ENCODE data around the gene ZNF496.
A peak's percentile ranks its signal among the peaks of the same experiment; 100 is the strongest.
"Not testable (repeated sequence)": the region's sequence is repeated elsewhere in the genome, so short reads cannot be mapped to it uniquely, and the experiment has no call there.

ZNF496 gene

DNA sequence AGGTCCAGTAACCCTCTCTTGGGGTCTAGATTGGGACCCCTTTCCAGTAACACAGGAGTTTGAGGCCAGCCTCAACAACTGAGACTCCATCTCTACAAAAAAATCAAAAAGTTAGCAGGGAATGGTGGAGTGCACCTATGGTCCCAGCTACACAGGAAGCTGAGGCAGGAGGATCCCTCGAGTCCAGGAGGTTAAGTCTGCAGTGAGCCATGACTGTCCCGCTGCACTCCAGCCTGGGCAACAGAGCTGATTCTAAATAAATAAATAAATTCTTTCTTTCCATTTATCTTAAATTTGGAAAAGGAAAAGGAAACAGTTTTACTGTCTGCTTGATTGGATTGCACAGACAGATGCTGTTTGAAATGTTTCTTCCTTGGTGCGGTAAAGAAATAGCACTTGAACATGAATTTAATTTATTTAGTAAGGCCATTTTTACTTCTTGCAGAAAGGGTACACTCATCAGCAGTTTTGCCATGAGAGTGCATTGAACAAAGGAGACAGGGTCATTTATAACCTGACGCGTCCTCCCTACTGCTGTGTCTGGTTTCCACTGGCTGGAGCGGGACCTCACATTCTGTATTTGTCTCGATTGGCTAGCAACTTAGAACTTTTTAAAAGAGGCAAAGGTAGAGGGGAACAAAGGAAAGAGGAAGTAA is 37.0 kb upstream of the ZNF496 start:
- peaks cover 0 to 6% (median 0%) of the 10 kb centered on the region in 5 donors for H3K27me3 ChIP-seq (ENCODE audit: control insufficient read depth in 5 of 5, insufficient read depth in 4 of 5, low read length in 5 of 5)
- H3K9me3 ChIP-seq (ENCODE audit: control insufficient read depth in 5 of 5, low read length in 5 of 5) = no peaks in the 10 kb centered on the region
- no peak overlapping the region for H3K9ac ChIP-seq (ENCODE audit: low read length in 5 of 5)
- no peak overlapping the region for H3K27ac ChIP-seq (ENCODE audit: low read depth, low read length)
- H3K36me3 ChIP-seq (ENCODE audit: control insufficient read depth in 5 of 5, insufficient read depth in 5 of 5, low read length in 5 of 5) = no peaks in the 10 kb centered on the region
- no peak overlapping the region for H3K4me3 ChIP-seq (ENCODE audit: low read depth in 1 of 5, low read length in 5 of 5)
- peaks cover 0 to 6% (median 4%) of the 10 kb centered on the region in 5 donors for H3K4me1 ChIP-seq (ENCODE audit: control insufficient read depth in 5 of 5, insufficient read depth in 5 of 5, low read length in 5 of 5)

DNA sequence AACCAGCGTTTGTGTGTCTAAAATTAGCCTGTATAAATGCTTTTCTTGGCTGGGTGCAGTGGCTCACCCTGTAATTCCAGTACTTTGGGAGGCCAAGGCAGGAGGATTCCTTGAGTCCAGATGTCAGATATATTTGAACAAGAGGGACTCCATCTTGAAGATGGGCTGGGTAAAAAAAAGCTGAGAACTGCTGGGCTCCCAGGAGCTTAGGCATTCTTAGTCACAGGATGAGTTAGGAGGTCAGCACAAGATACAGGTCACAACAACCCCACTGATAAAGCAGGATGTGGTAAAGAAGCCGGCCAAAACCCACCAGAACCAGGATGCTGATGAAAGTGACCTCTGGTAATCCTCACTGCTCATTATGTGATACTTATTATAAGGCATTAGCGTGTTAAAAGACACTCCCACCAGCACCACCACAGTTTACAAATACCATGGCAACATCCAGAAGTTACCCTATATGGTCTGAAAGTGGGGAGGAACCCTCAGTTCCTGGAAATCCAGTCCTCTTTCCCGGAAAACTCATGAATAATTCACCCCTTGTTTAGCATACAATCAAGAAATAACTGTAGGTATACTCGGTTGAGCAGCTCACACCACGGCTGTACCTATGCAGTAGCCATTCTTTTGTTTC is 36.2 kb upstream of the ZNF496 start:
- Histone ChIP-seq H3K27ac (ENCODE audit: low read depth, low read length) (no peak overlapping the region), H3K9ac (ENCODE audit: low read length in 5 of 5) (no peak overlapping the region), H3K36me3 (ENCODE audit: control insufficient read depth in 5 of 5, insufficient read depth in 5 of 5, low read length in 5 of 5) (no peaks in the 10 kb centered on the region), H3K27me3 (ENCODE audit: control insufficient read depth in 5 of 5, insufficient read depth in 4 of 5, low read length in 5 of 5) (peaks cover 0 to 6% (median 0%) of the 10 kb centered on the region in 5 donors), H3K9me3 (ENCODE audit: control insufficient read depth in 5 of 5, low read length in 5 of 5) (no peaks in the 10 kb centered on the region), H3K4me1 (ENCODE audit: control insufficient read depth in 5 of 5, insufficient read depth in 5 of 5, low read length in 5 of 5) (peaks cover 0 to 4% (median 2%) of the 10 kb centered on the region in 5 donors), H3K4me3 (ENCODE audit: low read depth in 1 of 5, low read length in 5 of 5) (no peak overlapping the region)

DNA sequence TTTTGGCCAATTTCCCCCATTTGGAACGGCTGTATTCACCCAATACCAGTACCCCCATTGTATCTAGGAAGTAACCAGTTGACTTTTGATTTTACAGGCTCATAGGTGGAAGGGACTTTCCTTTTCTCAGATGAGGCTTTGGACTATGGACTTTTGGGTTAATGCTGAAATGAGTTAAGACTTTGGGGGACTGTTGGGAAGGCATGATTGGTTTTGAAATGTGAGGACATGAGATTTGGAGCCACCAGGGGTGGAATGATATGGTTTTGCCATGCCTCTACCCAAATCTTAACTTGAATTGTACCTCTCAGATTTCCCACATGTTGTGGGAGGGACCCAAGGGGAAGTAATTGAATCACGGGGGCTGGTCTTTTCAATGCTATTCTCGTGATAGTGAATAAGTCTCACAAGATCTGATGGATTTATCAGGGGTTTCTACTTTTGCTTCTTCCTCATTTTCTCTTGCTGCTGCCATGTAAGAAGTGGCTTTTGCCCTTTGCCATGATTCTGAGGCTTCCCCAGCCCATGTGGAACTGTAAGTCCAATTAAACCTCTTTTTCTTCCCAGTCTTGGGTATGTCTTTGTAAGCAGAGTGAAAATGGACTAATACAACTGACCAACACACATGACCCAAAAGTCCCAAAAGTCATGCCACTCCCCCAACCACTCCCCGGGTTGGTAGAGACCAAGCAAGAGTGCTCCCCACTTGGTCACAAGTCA is 35.4 kb upstream of the ZNF496 start:
- Histone ChIP-seq H3K9me3 (ENCODE audit: control insufficient read depth in 5 of 5, low read length in 5 of 5) (no peaks in the 10 kb centered on the region), H3K9ac (ENCODE audit: low read length in 5 of 5) (no peak overlapping the region), H3K27ac (ENCODE audit: low read depth, low read length) (no peak overlapping the region), H3K4me1 (ENCODE audit: control insufficient read depth in 5 of 5, insufficient read depth in 5 of 5, low read length in 5 of 5) (no peaks in the 10 kb centered on the region), H3K4me3 (ENCODE audit: low read depth in 1 of 5, low read length in 5 of 5) (no peak overlapping the region), H3K36me3 (ENCODE audit: control insufficient read depth in 5 of 5, insufficient read depth in 5 of 5, low read length in 5 of 5) (no peaks in the 10 kb centered on the region), H3K27me3 (ENCODE audit: control insufficient read depth in 5 of 5, insufficient read depth in 4 of 5, low read length in 5 of 5) (peaks cover 0 to 6% (median 0%) of the 10 kb centered on the region in 5 donors)

DNA sequence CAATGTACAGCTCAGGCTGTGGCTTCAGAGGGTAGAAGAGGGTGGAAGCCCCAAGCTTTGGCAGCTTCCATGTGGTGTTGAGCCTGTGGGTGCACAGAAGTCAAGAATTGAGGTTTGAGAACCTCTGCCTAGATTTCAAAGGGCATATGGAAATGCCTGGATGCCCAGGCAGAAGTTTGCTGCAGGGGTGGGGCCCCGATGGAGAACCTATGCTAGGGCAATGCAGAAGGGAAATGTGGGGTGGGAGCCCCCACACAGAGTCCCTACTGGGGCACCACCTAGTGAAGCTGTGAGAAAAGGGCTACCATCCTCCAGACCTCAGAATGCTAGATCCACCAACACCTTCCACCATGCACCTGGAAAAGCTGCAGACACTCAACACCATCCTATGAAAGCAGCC is 34.7 kb upstream of the ZNF496 start:
- H3K4me3 ChIP-seq (ENCODE audit: low read depth in 1 of 5, low read length in 5 of 5); H3K4me1 ChIP-seq (ENCODE audit: control insufficient read depth in 5 of 5, insufficient read depth in 5 of 5, low read length in 5 of 5); H3K36me3 ChIP-seq (ENCODE audit: control insufficient read depth in 5 of 5, insufficient read depth in 5 of 5, low read length in 5 of 5); H3K27ac ChIP-seq (ENCODE audit: low read depth, low read length); H3K9ac ChIP-seq (ENCODE audit: low read length in 5 of 5); H3K9me3 ChIP-seq (ENCODE audit: control insufficient read depth in 5 of 5, low read length in 5 of 5); H3K27me3 ChIP-seq (ENCODE audit: control insufficient read depth in 5 of 5, insufficient read depth in 4 of 5, low read length in 5 of 5): not testable (repeated sequence)

DNA sequence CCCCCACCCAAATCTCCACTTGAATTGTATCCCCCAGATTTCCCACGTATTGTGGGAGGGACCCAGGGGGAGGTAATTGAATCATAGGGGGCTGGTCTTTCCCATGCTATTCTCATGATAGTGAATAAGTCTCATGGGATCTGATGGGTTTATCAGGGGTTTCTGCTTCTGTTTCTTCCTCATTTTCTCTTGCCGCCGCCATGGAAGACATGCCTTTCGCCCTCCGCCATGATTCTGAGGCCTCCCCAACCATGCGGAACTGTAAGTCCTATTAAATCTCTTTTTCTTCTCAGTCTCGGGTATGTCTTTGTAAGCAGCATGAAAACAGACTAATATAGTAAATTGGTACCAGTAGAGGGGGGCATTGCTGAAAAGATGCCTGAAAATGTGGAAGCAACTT is 33.4 kb upstream of the ZNF496 start:
- Histone ChIP-seq H3K4me1 (ENCODE audit: control insufficient read depth in 5 of 5, insufficient read depth in 5 of 5, low read length in 5 of 5) (peaks cover 0 to 15% (median 12%) of the 10 kb centered on the region in 5 donors), H3K9ac (ENCODE audit: low read length in 5 of 5) (no peak overlapping the region), H3K4me3 (ENCODE audit: low read depth in 1 of 5, low read length in 5 of 5) (no peak overlapping the region), H3K9me3 (ENCODE audit: control insufficient read depth in 5 of 5, low read length in 5 of 5) (no peaks in the 10 kb centered on the region), H3K27me3 (ENCODE audit: control insufficient read depth in 5 of 5, insufficient read depth in 4 of 5, low read length in 5 of 5) (peaks cover 0 to 6% (median 3%) of the 10 kb centered on the region in 5 donors), H3K36me3 (ENCODE audit: control insufficient read depth in 5 of 5, insufficient read depth in 5 of 5, low read length in 5 of 5) (no peaks in the 10 kb centered on the region), H3K27ac (ENCODE audit: low read depth, low read length) (no peak overlapping the region)

DNA sequence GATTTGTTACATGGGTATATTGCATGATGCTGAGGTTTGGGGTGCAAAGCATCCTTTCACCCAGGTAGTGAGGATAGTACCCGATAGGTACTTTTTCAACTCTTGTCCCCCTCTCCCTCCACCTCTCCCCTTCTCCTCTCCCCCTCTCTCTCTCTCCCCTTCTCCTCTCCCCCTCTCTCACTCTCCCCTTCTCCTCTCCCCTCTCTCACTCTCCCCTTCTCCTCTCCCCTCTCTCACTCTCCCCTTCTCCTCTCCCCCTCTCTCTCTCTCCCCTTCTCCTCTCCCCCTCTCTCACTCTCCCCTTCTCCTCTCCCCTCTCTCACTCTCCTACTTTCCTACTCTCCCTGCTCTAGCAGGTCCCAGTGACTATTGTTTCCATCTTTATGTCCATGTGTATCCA is 31.3 kb upstream of the ZNF496 start:
- H3K27ac ChIP-seq (ENCODE audit: low read depth, low read length); H3K4me3 ChIP-seq (ENCODE audit: low read depth in 1 of 5, low read length in 5 of 5): not testable (repeated sequence)

DNA sequence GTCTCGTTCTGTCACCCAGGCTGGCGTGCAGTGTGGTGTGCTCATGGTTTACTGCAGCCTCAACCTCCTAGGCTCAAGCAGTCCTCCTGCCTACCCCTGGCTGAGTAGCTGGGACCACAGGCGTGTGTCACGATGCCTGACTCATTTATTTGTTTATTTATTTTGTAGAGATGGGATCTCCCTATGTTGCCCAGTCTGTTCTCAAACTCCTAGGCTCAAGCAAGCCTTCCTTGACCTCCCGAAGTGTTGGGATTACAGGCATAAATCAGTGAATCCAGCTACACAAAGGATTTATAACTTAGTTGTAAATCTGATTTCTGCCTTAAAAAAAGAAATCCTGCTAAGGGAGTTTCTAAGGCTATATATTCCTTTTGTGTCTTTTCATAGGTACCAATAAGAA is 30.5 kb upstream of the ZNF496 start:
- Histone ChIP-seq H3K27me3 (ENCODE audit: control insufficient read depth in 5 of 5, insufficient read depth in 4 of 5, low read length in 5 of 5) (peaks cover 0 to 6% (median 3%) of the 10 kb centered on the region in 5 donors), H3K9me3 (ENCODE audit: control insufficient read depth in 5 of 5, low read length in 5 of 5) (no peaks in the 10 kb centered on the region), H3K36me3 (ENCODE audit: control insufficient read depth in 5 of 5, insufficient read depth in 5 of 5, low read length in 5 of 5) (no peaks in the 10 kb centered on the region), H3K4me1 (ENCODE audit: control insufficient read depth in 5 of 5, insufficient read depth in 5 of 5, low read length in 5 of 5) (peaks cover 0 to 19% (median 15%) of the 10 kb centered on the region in 5 donors), H3K9ac (ENCODE audit: low read length in 5 of 5) (no peak overlapping the region), H3K27ac (ENCODE audit: low read depth, low read length) (no peak overlapping the region), H3K4me3 (ENCODE audit: low read depth in 1 of 5, low read length in 5 of 5) (no peak overlapping the region)

More for the DNA sequence above, 31.3 kb upstream of the ZNF496 start:
- not testable (repeated sequence) for H3K9me3 ChIP-seq (ENCODE audit: control insufficient read depth in 5 of 5, low read length in 5 of 5); H3K9ac ChIP-seq (ENCODE audit: low read length in 5 of 5); H3K36me3 ChIP-seq (ENCODE audit: control insufficient read depth in 5 of 5, insufficient read depth in 5 of 5, low read length in 5 of 5); H3K27me3 ChIP-seq (ENCODE audit: control insufficient read depth in 5 of 5, insufficient read depth in 4 of 5, low read length in 5 of 5)
- peaks cover 0 to 19% (median 15%) of the 10 kb centered on the region in 5 donors for H3K4me1 ChIP-seq (ENCODE audit: control insufficient read depth in 5 of 5, insufficient read depth in 5 of 5, low read length in 5 of 5)

DNA sequence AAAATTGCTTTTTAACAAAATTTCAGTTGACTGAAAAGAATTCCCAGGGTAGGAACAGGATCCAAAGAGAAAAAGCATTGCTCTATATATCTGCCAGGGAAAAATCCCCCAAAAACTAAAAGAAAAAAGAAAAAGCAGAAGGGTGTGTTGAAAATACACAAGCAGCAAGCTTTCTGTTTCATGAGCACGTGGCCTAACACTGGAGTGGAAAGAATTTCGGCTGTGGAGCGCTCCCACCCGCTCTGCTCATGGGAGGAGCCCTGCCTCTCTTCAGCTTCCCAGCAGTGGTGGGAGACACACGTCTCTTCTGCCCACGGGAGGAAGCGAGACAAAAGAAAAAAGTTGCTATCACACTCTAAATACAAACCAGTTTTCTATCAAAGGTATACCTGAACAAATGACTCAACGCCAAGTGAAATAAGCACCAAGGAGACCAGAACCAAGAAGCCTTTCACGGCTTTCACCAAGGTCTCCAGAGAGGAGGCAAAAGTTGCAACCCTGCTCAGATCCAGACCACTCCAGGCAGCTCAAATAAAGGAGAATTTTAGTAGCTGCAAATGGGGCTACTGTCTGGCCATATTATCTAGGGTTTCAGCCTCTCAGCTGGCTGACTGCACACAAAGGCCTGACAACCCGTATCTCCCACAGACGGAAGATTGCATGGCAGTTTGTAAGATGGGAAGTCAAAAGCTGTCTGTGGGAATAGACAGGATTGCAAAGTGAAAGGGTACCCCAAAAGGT is 29.5 kb upstream of the ZNF496 start:
- Histone ChIP-seq H3K9ac (ENCODE audit: low read length in 5 of 5) (peak overlapping the region in 3 of 5 donors; percentile 30 to 40 (median 35)), H3K27me3 (ENCODE audit: control insufficient read depth in 5 of 5, insufficient read depth in 4 of 5, low read length in 5 of 5) (peaks cover 0 to 6% (median 3%) of the 10 kb centered on the region in 5 donors), H3K4me1 (ENCODE audit: control insufficient read depth in 5 of 5, insufficient read depth in 5 of 5, low read length in 5 of 5) (peaks cover 0 to 19% (median 15%) of the 10 kb centered on the region in 5 donors), H3K4me3 (ENCODE audit: low read depth in 1 of 5, low read length in 5 of 5) (peak overlapping the region in 4 of 5 donors; percentile 2 to 48 (median 24)), H3K27ac (ENCODE audit: low read depth, low read length) (peak overlapping the region; percentile 81), H3K36me3 (ENCODE audit: control insufficient read depth in 5 of 5, insufficient read depth in 5 of 5, low read length in 5 of 5) (no peaks in the 10 kb centered on the region), H3K9me3 (ENCODE audit: control insufficient read depth in 5 of 5, low read length in 5 of 5) (no peaks in the 10 kb centered on the region)

DNA sequence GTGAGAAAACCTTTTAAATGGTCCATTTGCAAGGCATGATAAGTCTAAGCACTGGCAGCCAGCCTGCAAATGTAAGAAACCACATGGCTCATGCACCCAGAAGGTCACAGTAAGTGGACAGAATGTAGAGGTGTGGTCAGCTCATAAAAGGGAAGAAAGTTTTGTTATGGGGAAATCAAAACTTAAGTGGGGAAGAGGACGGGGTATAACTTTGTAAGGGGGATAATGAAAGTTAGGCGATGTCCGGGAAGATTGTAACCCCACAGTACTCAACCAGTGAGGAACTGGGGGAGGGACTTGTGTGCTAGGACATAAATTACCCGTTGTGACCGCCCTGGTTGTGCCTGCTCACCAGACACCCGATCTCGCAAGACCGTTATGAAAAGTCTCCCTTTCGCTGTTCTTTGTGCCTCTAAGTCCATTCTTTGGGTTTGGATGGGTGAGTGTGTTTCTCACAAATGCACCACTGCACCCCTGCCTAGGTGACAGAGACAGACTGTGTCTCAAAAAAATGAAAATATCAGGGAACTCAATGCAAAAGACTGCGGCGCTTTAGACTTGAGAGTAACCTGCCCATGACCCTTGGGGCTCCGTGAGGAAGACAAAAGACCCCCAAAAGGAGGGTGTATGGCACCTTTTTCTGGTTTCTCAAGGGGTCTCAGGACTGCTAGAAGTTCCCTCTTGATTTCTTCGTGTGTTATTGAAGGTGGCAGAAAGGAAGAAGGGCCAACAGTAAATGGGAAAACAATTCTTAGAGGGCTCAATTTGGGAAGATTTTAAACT is 28.6 kb upstream of the ZNF496 start:
- no peaks in the 10 kb centered on the region for H3K36me3 ChIP-seq (ENCODE audit: control insufficient read depth in 5 of 5, insufficient read depth in 5 of 5, low read length in 5 of 5)
- H3K4me3 ChIP-seq (ENCODE audit: low read depth in 1 of 5, low read length in 5 of 5) = peak overlapping the region; percentile 18 to 52 (median 29)
- H3K9me3 ChIP-seq (ENCODE audit: control insufficient read depth in 5 of 5, low read length in 5 of 5) = no peaks in the 10 kb centered on the region
- H3K27ac ChIP-seq (ENCODE audit: low read depth, low read length) = peak overlapping the region; percentile 81
- peaks cover 0 to 6% (median 3%) of the 10 kb centered on the region in 5 donors for H3K27me3 ChIP-seq (ENCODE audit: control insufficient read depth in 5 of 5, insufficient read depth in 4 of 5, low read length in 5 of 5)
- peak overlapping the region in 4 of 5 donors; percentile 20 to 40 (median 32) for H3K9ac ChIP-seq (ENCODE audit: low read length in 5 of 5)
- H3K4me1 ChIP-seq (ENCODE audit: control insufficient read depth in 5 of 5, insufficient read depth in 5 of 5, low read length in 5 of 5) = peaks cover 0 to 19% (median 15%) of the 10 kb centered on the region in 5 donors

All from subcutaneous abdominal adipose tissue (tissue), 5 donors.